ENCODE measurements around the gene TNFSF8.

DNA sequence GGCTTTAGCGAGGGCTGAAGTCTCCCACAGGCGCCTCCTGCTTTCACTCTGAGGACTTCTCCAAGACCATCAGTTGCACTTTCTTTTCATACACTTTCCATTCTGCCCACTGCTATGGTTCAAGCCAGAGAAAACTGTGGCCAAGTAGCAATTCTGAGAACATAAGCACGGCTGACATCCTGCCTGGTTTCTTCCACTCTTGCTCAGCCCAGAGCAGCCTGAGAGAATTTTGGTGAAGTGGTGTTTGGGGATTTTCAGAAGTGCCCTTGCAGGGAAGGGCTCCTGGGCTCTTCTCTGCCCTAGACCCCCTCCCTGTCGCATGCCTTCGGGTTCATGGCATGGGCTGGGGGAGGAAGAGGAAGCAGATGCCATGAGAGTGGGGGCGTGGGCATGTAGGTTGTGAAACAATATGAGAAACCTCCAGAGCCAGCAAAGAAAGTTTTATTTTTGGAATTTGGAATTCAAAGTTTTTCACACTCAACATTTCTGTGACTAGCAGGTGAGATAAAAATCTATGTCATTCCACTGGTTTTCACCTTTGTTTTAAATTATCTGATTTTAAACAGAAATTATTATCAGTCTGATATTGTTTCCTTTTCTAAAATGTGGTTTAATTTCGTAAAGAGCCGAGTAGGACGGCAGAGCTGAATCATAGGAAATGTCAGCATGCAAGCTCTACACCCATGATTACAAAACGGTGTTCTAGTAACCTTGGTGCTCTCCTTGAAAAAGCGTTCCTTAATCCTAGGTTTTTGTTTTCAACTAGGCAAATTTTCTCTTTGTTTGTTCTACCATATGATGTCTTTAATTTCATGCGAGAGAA is 27.8 kb upstream of the TNFSF8 start:
- no peak for TF ChIP-seq PATZ1 (CRISPR knock-in tag; IDR thresholded peaks at IDR 0.05; ENCODE audit: borderline replicate concordance)
- no peak for TF ChIP-seq POU6F1 (CRISPR knock-in tag; IDR thresholded peaks at IDR 0.05; ENCODE audit: borderline replicate concordance, low read depth)
- TF ChIP-seq TCF4 (CRISPR knock-in tag; IDR thresholded peaks at IDR 0.05; ENCODE audit: borderline replicate concordance): no peak
- TF ChIP-seq SNAI2 (CRISPR knock-in tag; IDR thresholded peaks at IDR 0.05): no peak
- no peak for TF ChIP-seq ZFP30 (CRISPR knock-in tag; IDR thresholded peaks at IDR 0.05)
- TF ChIP-seq ARNTL (CRISPR knock-in tag; IDR thresholded peaks at IDR 0.05; ENCODE audit: borderline replicate concordance, low read depth): no peak
- no peak for TF ChIP-seq ESRRG (CRISPR knock-in tag; IDR thresholded peaks at IDR 0.05)
- no peak for TF ChIP-seq CREB5 (CRISPR knock-in tag; IDR thresholded peaks at IDR 0.05; ENCODE audit: low read depth)
- no peak for TF ChIP-seq PPARA (CRISPR knock-in tag; IDR thresholded peaks at IDR 0.05; ENCODE audit: borderline replicate concordance)
- TF ChIP-seq OSR1 (CRISPR knock-in tag; IDR thresholded peaks at IDR 0.05): no peak
- TF ChIP-seq RARB (CRISPR knock-in tag; IDR thresholded peaks at IDR 0.05): no peak
- TF ChIP-seq ZNF70 (CRISPR knock-in tag; IDR thresholded peaks at IDR 0.05): no peak
- TF ChIP-seq BACH2 (CRISPR knock-in tag; IDR thresholded peaks at IDR 0.05; ENCODE audit: borderline replicate concordance): no peak
- no peak for TF ChIP-seq ZFP3 (CRISPR knock-in tag; IDR thresholded peaks at IDR 0.05)
